HFF-Myc (cell line): ENCODE data around the gene EPS8.
"Not testable (repeated sequence)": the region's sequence is repeated elsewhere in the genome, so short reads cannot be mapped to it uniquely, and the experiment has no call there.

Source experiments
- DNase-seq: peaks from one replicate; pipeline ENCODE4 v3.0.0-alpha.2; 2011; ENCODE audit warnings: low read depth; ENCODE audit errors: extremely low read depth
- H3K4me3 ChIP-seq: replicated peaks from 2 replicates; pipeline ENCODE4 v1.5.1; 2011; ENCODE audit warnings: low read depth, mild to moderate bottlenecking, control low read depth, low read length
- CTCF ChIP-seq: IDR thresholded peaks from 2 replicates; pipeline ENCODE4 v1.5.1; 2012; ENCODE audit warnings: mild to moderate bottlenecking, low read depth, low read length, control low read depth; ENCODE audit errors: missing control alignments

The EPS8 gene

GRCh38 chr12:15749937-15750336, 39.3 kb downstream of the EPS8 start:
- no peak for TF ChIP-seq CTCF

GRCh38 chr12:15741870-15742269, 47.3 kb downstream of the EPS8 start:
- DNase-seq, H3K4me3 ChIP-seq: not testable (repeated sequence)

More at GRCh38 chr12:15749937-15750336, 39.3 kb downstream of the EPS8 start:
- no peak overlapping the region for H3K4me3 ChIP-seq
- DNase-seq: no peak

- no peak overlapping the region for H3K4me3 ChIP-seq
- no peak for TF ChIP-seq CTCF
- no peak for DNase-seq
Observed at GRCh38 chr12:15741082-15741481, 48.1 kb downstream of the EPS8 start.

DNA sequence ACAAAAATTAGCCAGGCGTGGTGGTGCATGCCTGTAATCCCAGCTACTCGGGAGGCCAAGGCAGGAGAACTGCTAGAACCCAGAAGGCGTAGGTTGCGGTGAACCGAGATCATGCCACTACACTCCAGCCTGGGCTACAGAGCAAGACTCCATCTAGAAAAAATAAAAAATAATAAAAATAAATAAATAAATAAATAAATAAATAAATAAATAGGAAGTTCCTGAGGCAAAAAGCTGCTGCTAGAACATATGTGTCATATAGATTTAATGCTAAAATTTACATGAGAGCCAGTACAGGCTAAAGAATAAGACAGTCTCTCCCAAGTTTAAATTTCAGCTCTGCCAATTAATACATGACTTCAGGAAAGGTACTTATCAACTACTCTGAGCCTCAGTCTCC, 48.8 kb downstream of the EPS8 start:
- DNase-seq, H3K4me3 ChIP-seq: not testable (repeated sequence)

- no peak for DNase-seq
- no peak overlapping the region for H3K4me3 ChIP-seq
- no peak for TF ChIP-seq CTCF
Observed at GRCh38 chr12:15738438-15739015, 50.7 kb downstream of the EPS8 start.

- DNase-seq: no peak
- H3K4me3 ChIP-seq: no peak overlapping the region
- no peak for TF ChIP-seq CTCF
Observed at GRCh38 chr12:15735837-15736615, 53.2 kb downstream of the EPS8 start.

- no peak for DNase-seq
Observed at GRCh38 chr12:15733136-15733535, 56.1 kb downstream of the EPS8 start.

More at GRCh38 chr12:15733136-15733535, 56.1 kb downstream of the EPS8 start:
- no peak overlapping the region for H3K4me3 ChIP-seq
- no peak for TF ChIP-seq CTCF
